GM21367 (cell line): ENCODE data around the gene LRRC41.
"Not testable (repeated sequence)": the region's sequence is repeated elsewhere in the genome, so short reads cannot be mapped to it uniquely, and the experiment has no call there.

Experiments
- ATAC-seq: cut with Tn5 transposase; IDR thresholded peaks from one replicate; pipeline ENCODE4 v1.9.1; 2021; ENCODE audit not compliant: unreplicated experiment

LRRC41 gene

GRCh38 chr1:46303038-46303871 lies at the start of gene LRRC41, which contains the start of gene UQCRH:
TSS of gene LRRC41 (minus strand) at chr1:46303616. CDS start at chr1:46303322, 294 bp downstream.
TSS of gene UQCRH (plus strand) at chr1:46303698. CDS start at chr1:46303767, 69 bp downstream.
- peak; percentile 65 for ATAC-seq

GRCh38 chr1:46352363-46352762 lies 48.9 kb upstream of the LRRC41 start:
- no peak for ATAC-seq

GRCh38 chr1:46345281-46345680 lies 41.9 kb upstream of the LRRC41 start:
- no peak for ATAC-seq

- no peak for ATAC-seq
These were observed 41.1 kb upstream of the LRRC41 start for GRCh38 chr1:46344481-46344880.

GRCh38 chr1:46343705-46344104 lies 40.3 kb upstream of the LRRC41 start:
- ATAC-seq = no peak

GRCh38 chr1:46343351-46343695 lies 39.9 kb upstream of the LRRC41 start:
- ATAC-seq = no peak

GRCh38 chr1:46342677-46343350 lies 39.4 kb upstream of the LRRC41 start:
- no peak for ATAC-seq

- no peak for ATAC-seq
These were observed 38.8 kb upstream of the LRRC41 start for GRCh38 chr1:46342084-46342656.

GRCh38 chr1:46341222-46342083 lies 38.0 kb upstream of the LRRC41 start:
- no peak for ATAC-seq

- ATAC-seq = peak; percentile 68
These were observed 37.2 kb upstream of the LRRC41 start, which contains the start of gene NSUN4 for GRCh38 chr1:46340404-46341221. TSS of gene NSUN4 (plus strand) at chr1:46340807. CDS start at chr1:46340827, 20 bp downstream.

GRCh38 chr1:46337409-46337808 lies 34.0 kb upstream of the LRRC41 start:
- ATAC-seq = not testable (repeated sequence)

GRCh38 chr1:46335081-46335480 lies 31.7 kb upstream of the LRRC41 start:
- no peak for ATAC-seq

GRCh38 chr1:46334030-46334384 lies 30.6 kb upstream of the LRRC41 start:
- peak; percentile 3 for ATAC-seq

- peak; percentile 44 for ATAC-seq
These were observed 30.0 kb upstream of the LRRC41 start for GRCh38 chr1:46333300-46334029.

GRCh38 chr1:46331786-46332540 lies 28.5 kb upstream of the LRRC41 start:
- not testable (repeated sequence) for ATAC-seq

GRCh38 chr1:46330381-46330780 lies 27.0 kb upstream of the LRRC41 start:
- ATAC-seq = not testable (repeated sequence)

GRCh38 chr1:46329807-46330206 lies 26.4 kb upstream of the LRRC41 start:
- ATAC-seq = not testable (repeated sequence)

- ATAC-seq = not testable (repeated sequence)
These were observed 24.8 kb upstream of the LRRC41 start for GRCh38 chr1:46328182-46328581.
